A549 (cell line): ENCODE data around the gene SHANK2. TPM values are rescaled to one million over a fixed set of nuclear protein-coding genes. Genes with fewer than 3 reads are reported as not detected.

Source experiments
- ATAC-seq, 2 experiments: fragments of 200-7000 bp in 1 of 2; fragments of >200 bp in 1 of 2; cut with Nextera tagmentation in 1 of 2; cut with Tn5 transposase in 1 of 2; 3 replicates each; pipeline versions ENCODE4 v1.8.0 to v1.9.1; 2018 to 2020; ENCODE audit warnings: mild to moderate bottlenecking in 1 of 2, moderate library complexity in 1 of 2
- CTCF ChIA-PET: fragments of 300-600 bp; sonication (Branson Sonifier 250); formaldehyde crosslinking; extraction: SDS; loops from one replicate; lab custom pipeline; 2021; ENCODE audit warnings: antibody characterized with exemption, inconsistent platforms; lab: Yijun Ruan, JAX
- POLR2A ChIA-PET: fragments of 350-600 bp; formaldehyde crosslinking; extraction: SDS; loops from one replicate; lab custom pipeline; 2021; ENCODE audit warnings: antibody characterized with exemption, inconsistent platforms; lab: Yijun Ruan, JAX
- DNase-seq, 2 experiments: peaks; one replicate each; pipeline versions ENCODE4 v3.0.0 to v3.0.0-alpha.2; 2011 to 2016; ENCODE audit warnings: low read depth in 1 of 2, low spot score in 1 of 2
- FAIRE-seq: peaks from 2 replicates; lab custom pipeline; 2011; peaks lifted over from hg19 to GRCh38; lab: Jason Lieb, UNC
- H3K27ac ChIP-seq, 2 experiments: fragments of >200 bp; sonication (Bioruptor Twin); formaldehyde crosslinking; 3 replicates each; pipeline ENCODE4 v1.5.1; 2016 to 2017
- H3K4me1 ChIP-seq: fragments of >200 bp; sonication (Bioruptor Twin); formaldehyde crosslinking; 3 replicates; pipeline ENCODE4 v1.6.1; 2016
- H3K4me2 ChIP-seq: fragments of >200 bp; sonication (Bioruptor Twin); formaldehyde crosslinking; 3 replicates; pipeline ENCODE4 v1.6.1; 2016
- H3K4me3 ChIP-seq: fragments of >200 bp; sonication (Bioruptor Twin); formaldehyde crosslinking; 3 replicates; pipeline ENCODE4 v1.5.1; 2016
- H3K9me3 ChIP-seq: fragments of >200 bp; sonication (Bioruptor Twin); formaldehyde crosslinking; 3 replicates; pipeline ENCODE4 v1.6.1; 2016
- BCL3 ChIP-seq: fragments of >200 bp; sonication (Bioruptor Twin); formaldehyde crosslinking; IDR thresholded peaks from 3 replicates; pipeline ENCODE4 v1.6.1; 2016
- BHLHE40 ChIP-seq: IDR thresholded peaks from 2 replicates; pipeline ENCODE4 v1.6.1; 2012; ENCODE audit warnings: low read depth, low read length, inconsistent platforms
- CBX2 ChIP-seq: fragments of 200-600 bp; sonication (generic); IDR thresholded peaks from 2 replicates; pipeline ENCODE4 v1.6.1; 2016; ENCODE audit warnings: low read depth, mild to moderate bottlenecking, borderline replicate concordance
- CBX8 ChIP-seq: fragments of 200-600 bp; sonication (generic); IDR thresholded peaks from 2 replicates; pipeline ENCODE4 v1.6.1; 2016
- CEBPB ChIP-seq, 2 experiments: fragments of >200 bp in 1 of 2; sonication (Bioruptor Twin) in 1 of 2; formaldehyde crosslinking in 1 of 2; IDR thresholded peaks; 2 replicates each; pipeline ENCODE4 v1.6.1; 2012 to 2016
- CHD2 ChIP-seq: fragments of 150-350 bp; IDR thresholded peaks from 2 replicates; pipeline ENCODE4 v1.6.1; 2014; ENCODE audit warnings: low read length; ENCODE audit not compliant: partially characterized antibody
- CTCF ChIP-seq: fragments of >200 bp; sonication (Bioruptor Twin); formaldehyde crosslinking; IDR thresholded peaks from 3 replicates; pipeline ENCODE4 v1.5.1; 2016
- FOSB ChIP-seq: fragments of 250-450 bp; sonication (Bioruptor Pico); IDR thresholded peaks from 2 replicates; pipeline ENCODE4 v1.5.0; 2020; ENCODE audit warnings: mild to moderate bottlenecking, moderate library complexity
- FOSL2 ChIP-seq, 2 experiments: fragments of 450-650 bp in 1 of 2; fragments of >200 bp in 1 of 2; sonication (Bioruptor Twin) in 1 of 2; formaldehyde crosslinking; IDR thresholded peaks; 2 replicates each; pipeline versions ENCODE4 v1.5.0 to v1.6.1; 2016 to 2020; ENCODE audit warnings: mild to moderate bottlenecking in 1 of 2, moderate library complexity in 1 of 2
- HES2 ChIP-seq: fragments of >200 bp; sonication (Bioruptor Twin); formaldehyde crosslinking; IDR thresholded peaks from 2 replicates; pipeline ENCODE4 v1.6.1; 2016
- HEYL ChIP-seq: fragments of 250-450 bp; sonication (Bioruptor Pico); IDR thresholded peaks from 2 replicates; pipeline ENCODE4 v1.8.0; 2021; ENCODE audit warnings: mild to moderate bottlenecking, moderate library complexity
- HOXA7 ChIP-seq: fragments of 250-450 bp; sonication (Bioruptor Pico); IDR thresholded peaks from 2 replicates; pipeline ENCODE4 v1.5.0; 2020; ENCODE audit warnings: mild to moderate bottlenecking, moderate library complexity
- HOXB5 ChIP-seq: fragments of 250-450 bp; sonication (Bioruptor Pico); IDR thresholded peaks from 2 replicates; pipeline ENCODE4 v1.5.0; 2020; ENCODE audit warnings: mild to moderate bottlenecking, moderate library complexity
- KDM1A ChIP-seq: fragments of 200-600 bp; sonication (generic); IDR thresholded peaks from 2 replicates; pipeline ENCODE4 v1.6.1; 2016; ENCODE audit warnings: low read depth, mild to moderate bottlenecking
- NFE2L2 ChIP-seq: fragments of 150-350 bp; conservative IDR thresholded peaks from 2 replicates; pipeline ENCODE4 v1.6.1; 2014; ENCODE audit warnings: low read length
- NPAS2 ChIP-seq: fragments of 250-450 bp; sonication (Bioruptor Pico); IDR thresholded peaks from 2 replicates; pipeline ENCODE4 v1.8.0; 2022; ENCODE audit warnings: mild to moderate bottlenecking, moderate library complexity, borderline replicate concordance
- POLR2A ChIP-seq: IDR thresholded peaks from 2 replicates; pipeline ENCODE4 v1.6.1; 2012; ENCODE audit warnings: mild to moderate bottlenecking, low read length
- RARB ChIP-seq: fragments of 250-450 bp; sonication (Bioruptor Pico); IDR thresholded peaks from 2 replicates; pipeline ENCODE4 v1.8.0; 2021; ENCODE audit warnings: mild to moderate bottlenecking, moderate library complexity
- TFCP2L1 ChIP-seq: fragments of 250-450 bp; sonication (Bioruptor Pico); IDR thresholded peaks from 2 replicates; pipeline ENCODE4 v1.5.0; 2021; ENCODE audit warnings: mild to moderate bottlenecking
- TP53 ChIP-seq: fragments of 250-450 bp; sonication (Bioruptor Pico); IDR thresholded peaks from 2 replicates; pipeline ENCODE4 v1.5.0; 2021; ENCODE audit warnings: mild to moderate bottlenecking, moderate library complexity
- USF2 ChIP-seq: fragments of 450-650 bp; IDR thresholded peaks from 2 replicates; pipeline ENCODE4 v1.6.1; 2014; ENCODE audit warnings: antibody characterized with exemption
- ZC3H11A ChIP-seq: fragments of 450-650 bp; IDR thresholded peaks from 2 replicates; pipeline ENCODE4 v1.6.1; 2014; ENCODE audit warnings: antibody characterized with exemption, mild to moderate bottlenecking
- ZFP36 ChIP-seq: fragments of 450-650 bp; IDR thresholded peaks from 2 replicates; pipeline ENCODE4 v1.6.1; 2014; ENCODE audit warnings: borderline replicate concordance; ENCODE audit not compliant: partially characterized antibody
- ZNF302 ChIP-seq: fragments of 250-450 bp; sonication (Bioruptor Pico); IDR thresholded peaks from 2 replicates; pipeline ENCODE4 v1.9.0; 2021; ENCODE audit warnings: inconsistent platforms, mild to moderate bottlenecking, moderate library complexity
- ZSCAN20 ChIP-seq: fragments of 250-450 bp; sonication (Bioruptor Pico); IDR thresholded peaks from 2 replicates; pipeline ENCODE4 v1.8.0; 2022; ENCODE audit warnings: mild to moderate bottlenecking, moderate library complexity
- WGBS: methylation state at CpG from one replicate; pipeline ENCODE4 v1.1.6; 2017; ENCODE audit errors: missing lambda C conversion rate; 5-methylcytosine and 5-hydroxymethylcytosine counted together
- polyA plus RNA-seq, 4 experiments: library from polyadenylated mRNA; depleted of rRNA in 3 of 4; stranded (reverse); fragments of >200 nt; fragmentation: RNase III in 1 of 4; extraction: RNeasy Plus Mini Kit Qiagen cat#74134 plus additional on column Dnase treatment in 1 of 4; gene quantifications; 2 replicates in 3 of 4; 3 replicates in 1 of 4; pipeline ENCODE4 v1.2.3, GENCODE V29; 2011 to 2017
- TF ChIP-seq, protein P1 (sequence below): IDR thresholded peaks from 2 replicates; pipeline ENCODE4 v1.6.1; 2012; ENCODE audit warnings: low read depth, borderline replicate concordance
- TF ChIP-seq, protein P2 (sequence below): fragments of 250-450 bp; sonication (Bioruptor Pico); IDR thresholded peaks from 2 replicates; pipeline ENCODE4 v1.5.0; 2020; ENCODE audit warnings: low read depth, mild to moderate bottlenecking, moderate library complexity

The SHANK2 gene
- polyA plus RNA-seq, 2 of the 4 experiments (the other 2 are of a cell fraction), result 5.3 to 7.6 TPM

- WGBS, result 92% methylated on average over 17 of the region's 17 CpGs
- TF ChIP-seq, protein P1, sequence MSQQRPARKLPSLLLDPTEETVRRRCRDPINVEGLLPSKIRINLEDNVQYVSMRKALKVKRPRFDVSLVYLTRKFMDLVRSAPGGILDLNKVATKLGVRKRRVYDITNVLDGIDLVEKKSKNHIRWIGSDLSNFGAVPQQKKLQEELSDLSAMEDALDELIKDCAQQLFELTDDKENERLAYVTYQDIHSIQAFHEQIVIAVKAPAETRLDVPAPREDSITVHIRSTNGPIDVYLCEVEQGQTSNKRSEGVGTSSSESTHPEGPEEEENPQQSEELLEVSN, result no peak
- TF ChIP-seq HES2 (no peak), ZNF302 (CRISPR knock-in tag) (no peak), NPAS2 (CRISPR knock-in tag) (no peak), CHD2 (no peak), FOSB (no peak), USF2 (no peak), TP53 (CRISPR knock-in tag) (no peak), HOXA7 (CRISPR knock-in tag) (no peak), ZSCAN20 (CRISPR knock-in tag) (no peak), CEBPB (IDR thresholded peaks at IDR 0.05) (no peak), POLR2A (no peak), RARB (CRISPR knock-in tag) (no peak)
- TF ChIP-seq, protein P2, sequence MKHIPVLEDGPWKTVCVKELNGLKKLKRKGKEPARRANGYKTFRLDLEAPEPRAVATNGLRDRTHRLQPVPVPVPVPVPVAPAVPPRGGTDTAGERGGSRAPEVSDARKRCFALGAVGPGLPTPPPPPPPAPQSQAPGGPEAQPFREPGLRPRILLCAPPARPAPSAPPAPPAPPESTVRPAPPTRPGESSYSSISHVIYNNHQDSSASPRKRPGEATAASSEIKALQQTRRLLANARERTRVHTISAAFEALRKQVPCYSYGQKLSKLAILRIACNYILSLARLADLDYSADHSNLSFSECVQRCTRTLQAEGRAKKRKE (CRISPR knock-in tag), result no peak
- TF ChIP-seq, all 56 proteins: peak for 0
- ATAC-seq, result no peak
- no peak for FAIRE-seq
- H3K4me2 ChIP-seq, result no peak overlapping the region
- peaks cover 10% of the 10 kb centered on the region; the same call in 2 of the 3 replicates for H3K9me3 ChIP-seq
- H3K27ac ChIP-seq, result no peak overlapping the region
- peaks cover 8% of the 10 kb centered on the region; the same call in 1 of the 3 replicates for H3K4me1 ChIP-seq
- H3K4me3 ChIP-seq, result no peak overlapping the region
- POLR2A ChIA-PET, result no interaction called here
- DNase-seq, result no peak
- CTCF ChIA-PET, result interaction anchor here (0.7 to 1.0 kb wide), 2 partner anchors 45 to 391 kb away, joined by 3 read pairs; no protein-coding TSS in a partner anchor
Observed at GRCh38 chr11:71206186-71206585, 46.2 kb downstream of the SHANK2 start.

DNA sequence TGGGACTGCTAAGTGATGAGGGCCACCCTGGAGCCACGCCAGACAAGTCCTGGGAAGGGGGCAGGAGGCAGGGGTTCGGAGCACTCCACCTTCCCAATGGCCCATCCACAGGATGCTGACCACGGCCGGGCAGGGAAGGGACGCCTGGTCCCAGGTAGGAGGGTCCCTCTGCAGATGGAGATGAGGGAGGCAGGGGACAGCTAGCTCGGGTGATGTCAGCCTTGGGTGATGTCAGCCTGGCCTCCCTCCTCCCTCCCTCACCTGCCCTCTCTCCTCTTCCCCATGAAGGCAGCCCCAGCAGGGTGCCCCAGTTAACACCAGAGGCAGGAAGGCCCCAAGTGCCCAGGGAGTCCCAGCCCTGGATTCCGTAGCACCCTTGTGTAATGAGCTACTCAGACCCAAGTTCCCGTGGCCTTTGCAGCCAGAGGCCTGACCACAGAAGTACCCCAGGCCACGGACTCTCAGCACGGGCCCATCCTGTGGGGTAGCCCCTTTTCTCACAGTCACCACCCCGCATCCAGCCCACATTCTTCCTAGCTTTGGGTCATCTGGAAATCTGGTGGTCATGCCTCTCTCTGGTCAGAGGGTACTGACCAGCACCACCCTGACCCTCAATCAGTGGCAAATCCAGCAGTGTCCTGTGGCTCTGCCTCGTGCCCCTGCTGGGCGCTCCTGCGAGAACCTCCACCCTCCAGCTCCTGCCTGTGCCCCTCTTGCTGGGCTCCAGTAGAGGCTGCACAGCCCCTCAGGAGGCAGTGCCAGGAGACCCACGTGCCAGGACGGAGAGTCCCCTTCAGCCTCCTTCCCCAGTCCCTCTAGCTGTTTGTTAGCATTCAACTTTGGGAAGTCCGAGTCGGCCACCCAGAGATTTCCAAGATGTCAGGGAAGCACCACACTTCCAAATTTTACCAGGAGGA lies 47.4 kb downstream of the SHANK2 start:
- TF ChIP-seq HOXA7 (CRISPR knock-in tag), result no peak
- no peak for TF ChIP-seq NFE2L2
- TF ChIP-seq CBX2, result no peak
- no peak for TF ChIP-seq TP53 (CRISPR knock-in tag)
- no peak for TF ChIP-seq HOXB5 (CRISPR knock-in tag)
- no peak for TF ChIP-seq TFCP2L1
- no peak for TF ChIP-seq CTCF
- TF ChIP-seq FOSL2 (IDR thresholded peaks at IDR 0.05), result no peak
- no peak for TF ChIP-seq FOSL2 (CRISPR knock-in tag; IDR thresholded peaks at IDR 0.05)
- no peak for TF ChIP-seq BHLHE40
- TF ChIP-seq HES2, result no peak
- no peak for TF ChIP-seq ZC3H11A
- no peak for TF ChIP-seq ZFP36
- no peak for TF ChIP-seq HEYL (CRISPR knock-in tag)
- no peak for TF ChIP-seq CBX8
- no peak for TF ChIP-seq BCL3
- no peak for TF ChIP-seq KDM1A
- no peak overlapping the region for H3K4me3 ChIP-seq
- WGBS, result 91% methylated on average over 17 of the region's 18 CpGs
- POLR2A ChIA-PET, result no interaction called here
- DNase-seq (no peak), FAIRE-seq (no peak), ATAC-seq (peak; percentile 17; a peak in 2 of 6 replicates)
- CTCF ChIA-PET, result interaction anchor here (0.6 to 0.7 kb wide), 2 partner anchors 167 to 1411 kb away, joined by 3 read pairs; no protein-coding TSS in a partner anchor
- H3K9me3 ChIP-seq, result peaks cover 10% of the 10 kb centered on the region; the same call in 2 of the 3 replicates
- H3K4me2 ChIP-seq, result no peak overlapping the region
- no peak overlapping the region for H3K27ac ChIP-seq
- peaks cover 18% of the 10 kb centered on the region; the same call in 2 of the 3 replicates for H3K4me1 ChIP-seq
